Measurements from ENCODE around the gene CLEC4F. TPM values are rescaled to one million over a fixed set of nuclear protein-coding genes. Genes with fewer than 3 reads are reported as not detected.
A peak's percentile ranks its signal among the peaks of the same experiment; 100 is the strongest.
"Not testable (repeated sequence)": the region's sequence is repeated elsewhere in the genome, so short reads cannot be mapped to it uniquely, and the experiment has no call there.

Gene CLEC4F
- total and polyA plus RNA-seq, 5 experiments from 2014 or later: not detected

DNA sequence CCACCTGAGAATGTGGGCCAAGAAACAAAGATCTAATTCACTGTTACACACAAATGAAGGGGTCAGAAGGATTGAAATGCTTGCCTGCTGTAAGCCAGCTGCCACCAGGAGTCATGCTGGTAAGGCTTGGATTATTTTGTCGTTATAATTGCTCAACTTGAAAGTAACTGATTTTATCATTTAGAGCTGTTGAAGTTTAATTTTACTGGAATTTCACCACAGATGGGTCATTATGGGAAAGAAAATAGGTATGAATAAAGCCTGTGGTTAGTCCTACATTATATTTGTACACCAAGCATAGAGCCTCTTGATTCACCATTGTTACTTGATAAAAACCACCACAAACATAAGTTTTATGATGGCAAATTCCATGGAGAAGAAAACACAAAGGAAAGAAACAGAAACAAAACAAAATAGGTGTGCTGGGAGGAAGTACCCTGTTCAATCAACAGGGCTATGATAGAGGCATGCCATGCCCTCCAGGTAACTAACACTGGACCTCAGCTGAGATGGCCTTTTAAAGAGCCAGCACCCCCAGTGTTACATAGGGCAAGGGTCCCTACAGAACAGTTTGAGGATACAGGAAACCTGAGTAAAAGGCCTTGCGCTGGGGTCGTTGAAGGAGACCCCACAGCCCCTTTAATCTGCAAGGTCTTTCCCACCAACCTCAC lies 3.0 kb downstream of the CLEC4F start:
- ATAC-seq: no peak
- POLR2A ChIA-PET: no interaction called here
- Mint-ChIP-seq H3K36me3 (no peaks in the 10 kb centered on the region), H3K27ac (no peak overlapping the region), H3K9me3 (no peaks in the 10 kb centered on the region), H3K4me1 (peaks cover 0 to 6% (median 1%) of the 10 kb centered on the region in 4 donors), H3K4me3 (no peak overlapping the region), H3K27me3 (peaks cover 0 to 18% (median 8%) of the 10 kb centered on the region in 5 donors)
- DNase-seq: no peak

DNA sequence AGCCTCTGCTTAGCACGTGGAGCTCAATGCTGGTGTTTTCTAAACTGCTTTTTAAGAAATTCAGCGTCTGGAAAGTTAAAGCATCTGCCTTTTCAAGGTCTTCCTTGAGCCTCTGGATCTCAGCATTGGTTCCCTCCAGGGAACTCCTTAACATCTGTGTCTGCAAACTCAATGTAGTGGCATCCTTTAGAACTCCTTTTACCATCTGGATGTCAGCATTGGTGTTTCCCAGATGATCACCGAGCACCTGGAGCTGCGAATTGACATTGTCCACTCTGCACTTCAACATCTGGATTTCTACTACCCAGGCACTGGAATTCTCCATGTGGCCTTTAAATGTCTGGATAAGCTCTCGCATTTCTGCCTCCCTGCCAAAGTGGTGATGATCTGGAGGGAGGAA lies 3.7 kb downstream of the CLEC4F start:
- H3K27me3 Mint-ChIP-seq: peaks cover 0 to 18% (median 8%) of the 10 kb centered on the region in 5 donors
- no peak overlapping the region for H3K4me3 Mint-ChIP-seq
- DNase-seq (no peak), ATAC-seq (no peak)
- POLR2A ChIA-PET: no interaction called here
- H3K27ac Mint-ChIP-seq: peak overlapping the region in 1 of 10 donors; percentile 24
- no peaks in the 10 kb centered on the region for H3K4me1 Mint-ChIP-seq
- no peaks in the 10 kb centered on the region for H3K36me3 Mint-ChIP-seq
- H3K9me3 Mint-ChIP-seq: no peaks in the 10 kb centered on the region

DNA sequence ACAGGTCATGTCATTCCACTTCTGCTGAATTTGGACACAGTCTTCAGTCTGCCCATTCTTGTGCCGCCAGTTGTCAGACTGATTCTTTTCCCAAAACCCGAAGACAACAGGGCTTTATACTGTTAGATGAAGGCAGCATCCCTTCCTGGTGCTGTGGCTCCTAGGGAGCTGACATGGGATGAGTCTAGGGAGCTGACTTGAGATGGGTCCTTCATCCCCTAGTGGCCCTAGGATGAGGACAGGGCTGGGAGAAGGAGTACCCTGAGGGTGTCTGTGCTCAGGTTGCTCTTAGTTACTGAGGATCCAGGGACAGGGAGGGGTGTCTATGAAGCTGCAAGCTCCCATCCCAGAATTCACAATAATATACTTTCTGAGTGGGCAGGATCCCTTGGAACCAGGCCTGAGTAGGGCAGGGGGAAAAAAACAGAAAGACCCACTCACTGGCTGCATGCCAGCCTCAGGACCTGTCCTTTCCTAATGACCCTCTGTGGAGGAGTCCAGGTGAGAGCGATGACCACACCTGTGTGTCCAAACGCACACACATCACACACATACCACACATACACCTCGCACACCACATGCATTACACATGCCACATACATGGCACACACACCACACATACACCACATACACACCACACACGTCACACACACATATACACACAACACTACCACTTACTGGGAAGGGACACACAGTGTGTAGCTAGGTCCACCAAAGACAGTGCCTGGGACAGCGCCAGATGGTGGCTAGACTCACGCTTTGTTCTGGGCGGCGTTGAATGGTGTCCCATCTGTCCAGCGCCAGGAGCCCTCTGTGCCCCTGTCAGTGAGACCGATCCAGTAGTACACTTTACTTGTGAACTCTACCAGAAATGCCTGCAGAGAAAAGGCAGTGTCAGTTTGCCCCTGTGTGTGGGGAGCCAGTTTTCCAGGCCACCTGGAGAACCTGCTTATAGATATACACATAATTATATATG lies 11.1 kb downstream of the CLEC4F start:
- POLR2A ChIA-PET: no interaction called here
- DNase-seq (no peak), ATAC-seq (no peak)
- peaks cover 0 to 4% (median 0%) of the 10 kb centered on the region in 5 donors for H3K27me3 Mint-ChIP-seq
- peak overlapping the region in 1 of 10 donors; percentile 65 for H3K27ac Mint-ChIP-seq
- no peaks in the 10 kb centered on the region for H3K4me1 Mint-ChIP-seq
- peaks cover 0 to 3% (median 0%) of the 10 kb centered on the region in 9 donors for H3K9me3 Mint-ChIP-seq
- H3K4me3 Mint-ChIP-seq: no peak overlapping the region
- no peaks in the 10 kb centered on the region for H3K36me3 Mint-ChIP-seq

DNA sequence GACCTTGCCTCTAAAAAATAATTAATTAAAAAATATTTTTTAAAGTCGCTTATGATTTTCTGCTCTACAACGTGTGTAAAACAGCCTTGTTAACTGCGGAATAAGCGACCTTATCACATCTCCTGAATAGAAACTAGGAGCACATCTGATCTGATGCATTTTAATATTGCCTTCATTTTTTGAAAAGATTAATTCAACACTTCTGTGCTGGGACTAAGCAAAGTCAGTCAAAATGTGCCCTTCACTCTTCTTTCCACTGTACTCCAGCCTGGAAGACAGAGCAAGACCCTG lies 12.6 kb downstream of the CLEC4F start:
- H3K4me1 Mint-ChIP-seq: no peaks in the 10 kb centered on the region
- H3K9me3 Mint-ChIP-seq: peaks cover 0 to 3% (median 0%) of the 10 kb centered on the region in 9 donors
- DNase-seq (no peak), ATAC-seq (no peak)
- POLR2A ChIA-PET: no interaction called here
- H3K4me3 Mint-ChIP-seq: no peak overlapping the region
- H3K36me3 Mint-ChIP-seq: peaks cover 0 to 4% (median 0%) of the 10 kb centered on the region in 3 donors
- H3K27ac Mint-ChIP-seq: no peak overlapping the region
- peaks cover 0 to 2% (median 0%) of the 10 kb centered on the region in 5 donors for H3K27me3 Mint-ChIP-seq

DNA sequence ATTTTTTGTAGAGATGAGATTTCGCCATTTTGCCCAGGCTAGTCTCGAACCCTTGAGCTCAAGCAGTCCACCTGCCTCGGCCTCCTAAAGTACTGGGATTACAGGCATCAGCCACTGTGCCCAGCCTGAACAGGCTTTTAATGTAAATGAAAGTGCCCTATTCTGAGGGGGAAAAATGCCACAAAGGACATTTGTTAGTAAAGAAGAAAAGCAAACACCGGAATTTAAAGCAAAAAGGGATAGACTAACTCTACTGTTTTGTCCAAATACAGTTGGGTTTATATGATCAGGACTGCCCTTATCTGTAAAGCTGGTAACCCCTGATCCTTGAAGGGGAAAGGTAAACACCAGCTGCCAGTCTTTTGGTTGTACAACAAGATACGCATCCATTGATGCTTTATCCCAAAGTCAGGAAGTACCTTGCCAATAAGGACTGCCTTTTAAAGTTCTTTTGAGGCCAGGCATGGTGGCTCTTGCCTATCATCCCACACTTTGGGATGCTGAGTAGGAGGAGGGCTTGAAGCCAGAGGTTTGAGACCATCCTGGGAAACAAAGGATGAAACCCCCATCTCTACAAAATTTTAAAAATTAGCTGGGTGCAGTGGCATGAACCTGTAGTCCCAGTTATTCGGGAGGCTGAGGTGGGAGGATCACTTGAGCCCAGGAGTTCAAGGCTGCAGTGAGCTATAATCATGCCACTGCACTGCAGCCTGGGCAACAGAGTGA lies 13.1 kb downstream of the CLEC4F start:
- Mint-ChIP-seq H3K4me1 (no peaks in the 10 kb centered on the region), H3K27ac (no peak overlapping the region), H3K9me3 (peaks cover 0 to 3% (median 0%) of the 10 kb centered on the region in 9 donors), H3K4me3 (no peak overlapping the region), H3K36me3 (peaks cover 0 to 4% (median 0%) of the 10 kb centered on the region in 3 donors), H3K27me3 (peaks cover 0 to 2% (median 0%) of the 10 kb centered on the region in 5 donors)
- DNase-seq (no peak), ATAC-seq (no peak)
- POLR2A ChIA-PET: no interaction called here

DNA sequence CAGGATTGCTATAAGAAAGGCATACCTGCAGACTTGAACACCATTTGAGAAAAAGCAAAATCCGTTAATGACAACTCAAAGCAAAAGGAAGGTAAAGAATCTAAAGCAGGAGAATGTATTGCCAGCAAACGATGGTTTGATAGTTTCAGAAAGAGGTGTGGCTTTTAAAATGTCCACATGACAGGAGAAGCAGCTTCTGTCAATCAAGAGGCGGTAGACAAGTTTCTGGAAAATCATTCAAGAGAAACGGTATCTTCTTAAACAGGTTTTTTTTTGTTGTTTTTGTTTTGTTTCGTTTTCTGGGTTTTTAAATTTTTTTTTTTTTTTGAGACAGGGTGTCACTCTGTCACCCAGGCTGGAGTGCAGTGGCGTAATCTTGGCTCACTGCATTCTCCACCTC lies 13.8 kb downstream of the CLEC4F start:
- DNase-seq: no peak
- Mint-ChIP-seq H3K9me3 (peaks cover 0 to 3% (median 0%) of the 10 kb centered on the region in 9 donors), H3K27ac (no peak overlapping the region), H3K36me3 (peaks cover 0 to 4% (median 0%) of the 10 kb centered on the region in 3 donors), H3K4me3 (no peak overlapping the region), H3K27me3 (peaks cover 0 to 2% (median 0%) of the 10 kb centered on the region in 5 donors), H3K4me1 (no peaks in the 10 kb centered on the region)
- ATAC-seq: no peak
- POLR2A ChIA-PET: no interaction called here

DNA sequence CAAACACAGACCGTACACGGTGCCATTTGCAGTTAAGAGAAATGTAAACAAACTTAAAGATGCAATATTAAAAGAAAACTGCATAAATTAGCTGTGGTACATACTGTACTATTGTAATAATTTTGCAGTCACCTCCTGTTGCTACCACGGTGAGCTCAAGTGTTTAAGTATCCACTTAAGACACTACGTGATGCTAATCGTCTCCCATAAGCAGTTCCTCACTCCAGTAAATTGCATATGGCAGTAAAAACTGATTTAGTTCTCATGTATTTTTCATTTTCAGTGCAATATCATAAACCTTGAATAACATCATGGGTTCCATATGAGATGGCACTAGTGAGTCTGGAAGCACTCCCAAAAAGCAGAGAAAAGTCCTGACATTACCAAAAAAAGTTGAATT lies 14.4 kb downstream of the CLEC4F start:
- no peak for ATAC-seq
- no peak overlapping the region for H3K27ac Mint-ChIP-seq
- no peak overlapping the region for H3K4me3 Mint-ChIP-seq

DNA sequence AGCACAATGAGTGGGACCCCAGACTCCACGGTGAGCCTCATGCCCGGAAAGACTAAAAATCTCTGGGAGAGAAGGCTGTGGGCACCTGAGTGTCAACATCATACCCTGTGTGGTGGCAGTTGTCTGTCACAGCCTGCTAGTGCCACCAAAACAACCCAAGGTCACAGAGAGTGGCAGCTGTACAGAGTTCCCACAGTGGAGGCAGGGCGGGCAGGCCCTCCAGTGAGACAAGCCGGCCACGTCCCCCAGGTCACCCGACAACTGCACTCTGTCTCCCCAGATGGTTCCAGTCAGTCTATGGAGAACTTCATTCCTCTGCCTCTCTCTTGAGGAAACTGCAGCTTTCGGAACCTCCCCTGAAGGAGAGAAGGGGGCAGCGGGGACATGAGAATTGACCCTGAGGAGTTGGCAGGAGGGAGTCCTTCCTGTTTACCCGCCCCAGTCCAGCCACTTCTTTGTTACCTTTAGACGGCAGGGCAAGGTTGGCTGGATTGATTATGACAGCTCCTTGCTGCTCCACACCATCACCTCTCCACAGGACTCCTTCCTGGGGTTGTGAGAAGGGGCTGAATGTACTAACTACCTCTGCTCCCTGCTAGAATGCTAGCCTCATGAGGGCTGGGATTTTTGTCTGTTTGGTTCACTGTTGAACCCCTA lies 18.7 kb downstream of the CLEC4F start:
- Mint-ChIP-seq H3K36me3 (peaks cover 0 to 9% (median 8%) of the 10 kb centered on the region in 3 donors), H3K9me3 (peaks cover 0 to 11% (median 6%) of the 10 kb centered on the region in 9 donors), H3K4me3 (no peak overlapping the region), H3K27ac (no peak overlapping the region), H3K27me3 (peaks cover 0 to 38% (median 5%) of the 10 kb centered on the region in 5 donors), H3K4me1 (peaks cover 0 to 3% (median 0%) of the 10 kb centered on the region in 4 donors)
- DNase-seq (no peak), ATAC-seq (no peak)
- POLR2A ChIA-PET: interaction anchor here (0.6 kb wide), 1 partner anchor 13 kb away, joined by 3 read pairs; no protein-coding TSS in a partner anchor

More for the DNA sequence above, 14.4 kb downstream of the CLEC4F start:
- no peaks in the 10 kb centered on the region for H3K4me1 Mint-ChIP-seq
- no peak for DNase-seq
- H3K27me3 Mint-ChIP-seq: peaks cover 0 to 2% (median 0%) of the 10 kb centered on the region in 5 donors
- peaks cover 0 to 4% (median 0%) of the 10 kb centered on the region in 3 donors for H3K36me3 Mint-ChIP-seq
- peaks cover 0 to 3% (median 0%) of the 10 kb centered on the region in 9 donors for H3K9me3 Mint-ChIP-seq
- POLR2A ChIA-PET: no interaction called here

DNA sequence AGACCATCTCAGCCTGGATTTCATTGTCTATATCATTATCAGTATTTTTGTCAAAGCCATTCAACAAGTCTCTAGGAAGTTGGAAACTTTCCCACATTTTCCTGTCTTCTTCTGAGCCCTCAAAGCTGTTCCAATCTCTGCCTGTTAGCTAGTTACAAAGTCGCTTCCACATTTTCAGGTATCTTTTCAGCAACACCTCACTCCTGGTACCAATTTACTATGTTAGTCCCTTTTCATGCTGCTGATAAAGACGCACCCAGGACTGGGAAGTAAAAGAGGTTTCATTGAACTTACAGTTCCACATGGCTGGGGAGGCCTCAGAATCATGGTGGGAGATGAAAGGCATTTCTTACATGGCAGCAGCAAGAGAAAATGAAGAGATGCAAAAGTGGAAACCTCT lies 20.7 kb downstream of the CLEC4F start:
- Mint-ChIP-seq H3K4me3 (no peak overlapping the region), H3K4me1 (peaks cover 0 to 3% (median 0%) of the 10 kb centered on the region in 4 donors), H3K27ac (no peak overlapping the region), H3K36me3 (peaks cover 0 to 9% (median 8%) of the 10 kb centered on the region in 3 donors), H3K9me3 (peaks cover 0 to 11% (median 6%) of the 10 kb centered on the region in 9 donors), H3K27me3 (peaks cover 0 to 41% (median 5%) of the 10 kb centered on the region in 5 donors)
- no peak for DNase-seq
- POLR2A ChIA-PET: no interaction called here
- ATAC-seq: no peak

DNA sequence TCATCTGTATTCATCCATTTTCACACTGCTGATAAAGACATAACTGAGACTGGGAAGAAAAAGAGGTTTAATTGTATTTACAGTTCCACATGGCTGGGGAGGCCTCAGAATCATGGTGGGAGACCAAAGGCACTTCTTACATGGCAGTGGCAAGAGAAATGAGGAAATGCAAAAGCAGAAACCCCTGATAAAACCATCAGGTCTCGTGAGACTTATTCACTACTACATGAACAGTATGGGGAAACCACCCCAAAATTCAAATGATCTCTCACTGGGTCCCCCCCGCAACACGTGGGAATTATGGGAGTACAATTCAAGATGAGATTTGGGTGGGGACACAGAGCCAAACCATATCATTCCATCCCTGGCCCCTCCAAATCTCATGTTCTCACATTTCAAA lies 22.4 kb downstream of the CLEC4F start:
- POLR2A ChIA-PET, ATAC-seq, H3K27ac Mint-ChIP-seq: not testable (repeated sequence)

DNA sequence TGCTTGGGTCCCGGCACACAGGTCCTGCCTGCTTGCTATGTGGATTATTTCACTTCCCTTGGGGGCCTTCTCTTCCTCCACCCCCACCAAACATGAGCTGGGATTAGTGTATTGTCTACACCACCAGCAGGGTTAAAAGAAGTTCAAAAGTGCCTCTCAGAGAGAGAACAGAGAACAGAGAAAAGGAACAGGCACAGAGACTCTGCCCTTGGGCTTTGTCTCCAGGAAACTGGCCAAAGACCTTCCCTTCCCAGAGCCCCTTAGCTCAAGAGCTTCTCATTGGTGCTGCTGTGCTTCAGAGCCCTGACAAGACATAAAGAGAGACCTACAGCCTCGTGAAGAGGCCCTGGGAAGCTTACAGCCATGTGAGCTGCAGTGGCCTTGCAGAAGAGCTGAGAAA lies 22.9 kb downstream of the CLEC4F start:
- peaks cover 0 to 5% (median 0%) of the 10 kb centered on the region in 4 donors for H3K4me1 Mint-ChIP-seq
- H3K9me3 Mint-ChIP-seq: peaks cover 0 to 11% (median 6%) of the 10 kb centered on the region in 9 donors
- peaks cover 7 to 61% (median 13%) of the 10 kb centered on the region in 5 donors for H3K27me3 Mint-ChIP-seq
- no peak for DNase-seq
- POLR2A ChIA-PET: no interaction called here
- H3K4me3 Mint-ChIP-seq: no peak overlapping the region
- H3K27ac Mint-ChIP-seq: no peak overlapping the region
- no peak for ATAC-seq
- H3K36me3 Mint-ChIP-seq: peaks cover 0 to 8% (median 5%) of the 10 kb centered on the region in 3 donors

More for the DNA sequence above, 22.4 kb downstream of the CLEC4F start:
- peaks cover 3 to 57% (median 9%) of the 10 kb centered on the region in 5 donors for H3K27me3 Mint-ChIP-seq
- DNase-seq, H3K36me3 Mint-ChIP-seq, H3K4me3 Mint-ChIP-seq, H3K4me1 Mint-ChIP-seq: not testable (repeated sequence)
- H3K9me3 Mint-ChIP-seq: peaks cover 0 to 11% (median 6%) of the 10 kb centered on the region in 9 donors

DNA sequence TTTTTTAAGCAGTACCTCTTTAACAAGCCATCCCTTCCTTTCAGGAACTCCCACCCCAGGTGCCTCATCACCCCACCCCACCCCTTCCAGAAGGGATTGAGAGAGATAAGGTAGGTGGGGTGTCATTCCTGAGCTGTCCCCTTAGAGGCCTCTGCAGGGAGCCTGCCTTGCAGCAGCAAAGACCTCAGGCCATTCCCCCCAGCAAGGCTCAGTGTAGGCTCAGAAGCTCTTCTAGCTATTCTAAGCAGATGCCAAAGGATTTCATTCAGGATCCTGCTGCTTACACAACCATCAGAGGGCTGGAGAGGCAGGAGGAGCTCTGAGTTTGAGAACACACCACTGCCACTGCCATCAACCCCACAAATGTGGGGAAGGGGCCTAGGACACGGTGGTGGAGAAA lies 24.1 kb downstream of the CLEC4F start:
- POLR2A ChIA-PET: interaction anchor here (0.7 kb wide), 1 partner anchor 101 kb away, joined by 3 read pairs; no protein-coding TSS in a partner anchor
- ATAC-seq (no peak), DNase-seq (no peak)
- Mint-ChIP-seq H3K4me3 (no peak overlapping the region), H3K36me3 (peaks cover 0 to 8% (median 5%) of the 10 kb centered on the region in 3 donors), H3K27ac (no peak overlapping the region), H3K9me3 (peaks cover 0 to 11% (median 6%) of the 10 kb centered on the region in 9 donors), H3K27me3 (peaks cover 12 to 71% (median 22%) of the 10 kb centered on the region in 5 donors), H3K4me1 (peaks cover 0 to 11% (median 0%) of the 10 kb centered on the region in 4 donors)

All from naive thymus-derived CD8-positive, alpha-beta T cell (primary cell).